ENCODE results near the gene ABLIM3. TPM values are rescaled to one million over a fixed set of nuclear protein-coding genes. Genes with fewer than 3 reads are reported as not detected.

ABLIM3 gene
- total RNA-seq, 2 experiments from 2014 or later: not detected

GRCh38 chr5:149174847-149175234 lies 33.5 kb downstream of the ABLIM3 start:
- POLR2A ChIA-PET: interaction anchor here (0.7 kb wide), 1 partner anchor 952 kb away, joined by 3 read pairs; no protein-coding TSS in a partner anchor
- Histone ChIP-seq H3K4me3 (ENCODE audit: low read depth, low read length, poor library complexity, severe bottlenecking) (no peak overlapping the region), H3K9me2 (ENCODE audit: insufficient read depth, low read length) (no peaks in the 10 kb centered on the region), H3K9me3 (ENCODE audit: low read length) (no peaks in the 10 kb centered on the region), H3K4me2 (ENCODE audit: low read length) (no peak overlapping the region), H4K20me1 (ENCODE audit: insufficient read depth, low read length) (no peaks in the 10 kb centered on the region), H3K79me2 (ENCODE audit: insufficient read depth, low read depth, low read length) (no peaks in the 10 kb centered on the region), H2AFZ (ENCODE audit: low read length) (no peak overlapping the region), H3K27ac (ENCODE audit: low read depth, low read length, poor library complexity, severe bottlenecking) (no peak overlapping the region), H3K36me3 (ENCODE audit: insufficient read depth, low read length) (no peaks in the 10 kb centered on the region), H3K4me1 (ENCODE audit: insufficient read depth, low read length, poor library complexity, severe bottlenecking) (no peaks in the 10 kb centered on the region)
- CTCF ChIA-PET (ENCODE audit: unreplicated experiment): no interaction called here
- no TSS peak for BruUV-seq (replicated peaks)
- TF ChIP-seq, protein P1, sequence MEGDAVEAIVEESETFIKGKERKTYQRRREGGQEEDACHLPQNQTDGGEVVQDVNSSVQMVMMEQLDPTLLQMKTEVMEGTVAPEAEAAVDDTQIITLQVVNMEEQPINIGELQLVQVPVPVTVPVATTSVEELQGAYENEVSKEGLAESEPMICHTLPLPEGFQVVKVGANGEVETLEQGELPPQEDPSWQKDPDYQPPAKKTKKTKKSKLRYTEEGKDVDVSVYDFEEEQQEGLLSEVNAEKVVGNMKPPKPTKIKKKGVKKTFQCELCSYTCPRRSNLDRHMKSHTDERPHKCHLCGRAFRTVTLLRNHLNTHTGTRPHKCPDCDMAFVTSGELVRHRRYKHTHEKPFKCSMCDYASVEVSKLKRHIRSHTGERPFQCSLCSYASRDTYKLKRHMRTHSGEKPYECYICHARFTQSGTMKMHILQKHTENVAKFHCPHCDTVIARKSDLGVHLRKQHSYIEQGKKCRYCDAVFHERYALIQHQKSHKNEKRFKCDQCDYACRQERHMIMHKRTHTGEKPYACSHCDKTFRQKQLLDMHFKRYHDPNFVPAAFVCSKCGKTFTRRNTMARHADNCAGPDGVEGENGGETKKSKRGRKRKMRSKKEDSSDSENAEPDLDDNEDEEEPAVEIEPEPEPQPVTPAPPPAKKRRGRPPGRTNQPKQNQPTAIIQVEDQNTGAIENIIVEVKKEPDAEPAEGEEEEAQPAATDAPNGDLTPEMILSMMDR (conservative IDR thresholded peaks at IDR 0.05; ENCODE audit: low read length): no peak
- TF ChIP-seq EZH2phosphoT487 (IDR thresholded peaks at IDR 0.05; ENCODE audit: borderline replicate concordance, low read depth, low read length): no peak
- intact Hi-C loops (cut with micrococcal nuclease; ENCODE audit: unreplicated experiment): no loop called here
- DNase-seq (ENCODE audit: low spot score): no peak

DNA sequence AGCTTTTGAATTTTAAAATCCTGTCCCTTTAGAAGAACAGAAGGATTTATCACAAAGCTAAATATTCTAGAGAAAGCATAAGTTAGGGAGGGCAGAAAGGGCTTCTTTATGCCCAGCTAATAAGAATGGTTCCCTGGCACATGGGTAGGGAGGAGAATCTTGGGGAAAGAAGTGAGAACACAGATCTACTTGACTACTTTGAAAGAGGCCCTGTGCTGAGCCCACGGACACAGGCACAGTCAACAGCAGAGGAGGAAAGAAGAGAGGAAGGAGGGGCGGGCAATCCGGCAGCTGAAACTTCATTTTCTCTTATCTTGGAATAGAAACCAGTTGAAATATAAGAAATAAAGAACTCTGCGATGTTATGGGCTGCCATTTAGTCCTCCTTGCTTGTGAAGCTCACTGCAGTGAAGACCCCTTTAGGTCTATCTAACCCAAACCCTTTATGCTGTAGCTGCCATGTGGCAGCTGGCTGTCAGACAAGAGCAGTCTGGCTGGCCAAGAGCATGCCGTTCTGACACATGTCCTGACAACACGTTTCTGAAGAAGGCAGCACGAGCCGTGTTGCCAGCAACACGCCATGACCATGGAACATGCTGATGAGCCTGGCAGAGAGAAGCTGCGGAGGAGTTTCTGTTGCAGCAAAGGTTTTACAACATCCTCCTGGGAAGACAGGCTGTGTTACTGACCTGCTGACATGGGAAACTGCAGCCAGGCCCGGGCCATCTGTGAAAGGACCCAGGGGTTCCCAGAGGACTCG lies 34.2 kb downstream of the ABLIM3 start:
- Histone ChIP-seq H3K4me2 (ENCODE audit: low read length) (no peak overlapping the region), H3K27ac (ENCODE audit: low read depth, low read length, poor library complexity, severe bottlenecking) (no peak overlapping the region), H4K20me1 (ENCODE audit: insufficient read depth, low read length) (no peaks in the 10 kb centered on the region), H3K79me2 (ENCODE audit: insufficient read depth, low read depth, low read length) (no peaks in the 10 kb centered on the region), H3K4me3 (ENCODE audit: low read depth, low read length, poor library complexity, severe bottlenecking) (no peak overlapping the region), H3K9me3 (ENCODE audit: low read length) (no peaks in the 10 kb centered on the region), H3K4me1 (ENCODE audit: insufficient read depth, low read length, poor library complexity, severe bottlenecking) (no peaks in the 10 kb centered on the region), H3K9me2 (ENCODE audit: insufficient read depth, low read length) (no peaks in the 10 kb centered on the region), H2AFZ (ENCODE audit: low read length) (no peak overlapping the region), H3K36me3 (ENCODE audit: insufficient read depth, low read length) (no peaks in the 10 kb centered on the region)
- CTCF ChIA-PET (ENCODE audit: unreplicated experiment): no interaction called here
- POLR2A ChIA-PET: interaction anchor here (0.7 kb wide), 1 partner anchor 953 kb away, joined by 3 read pairs; no protein-coding TSS in a partner anchor
- TF ChIP-seq, protein P1 (conservative IDR thresholded peaks at IDR 0.05; ENCODE audit: low read length): no peak
- TF ChIP-seq EZH2phosphoT487 (IDR thresholded peaks at IDR 0.05; ENCODE audit: borderline replicate concordance, low read depth, low read length): no peak
- no peak for DNase-seq (ENCODE audit: low spot score)
- no TSS peak for BruUV-seq (replicated peaks)
- intact Hi-C loops (cut with micrococcal nuclease; ENCODE audit: unreplicated experiment): no loop called here

DNA sequence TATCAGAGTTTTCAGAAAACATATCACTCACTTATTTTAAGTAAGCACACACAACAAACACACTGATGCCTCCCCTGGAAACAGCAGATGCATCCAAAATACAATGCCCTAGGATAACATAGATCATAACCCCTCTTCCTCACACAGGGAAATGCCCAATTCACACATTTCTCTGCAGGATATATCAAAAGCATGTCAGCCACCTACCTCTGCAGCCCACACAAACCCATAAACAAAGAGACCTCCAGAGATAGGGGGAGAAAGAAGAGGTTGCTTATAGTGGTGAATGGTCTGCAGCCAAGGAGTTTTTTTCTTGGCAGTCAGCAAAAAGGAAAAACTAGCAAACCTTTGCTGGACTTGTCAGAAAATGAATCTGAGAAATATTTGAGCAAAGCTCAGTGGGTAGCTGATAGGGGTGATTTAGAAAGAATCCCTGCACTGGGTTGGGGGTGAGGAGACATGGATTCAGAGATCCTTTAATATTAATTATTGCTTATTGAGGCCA lies 36.1 kb downstream of the ABLIM3 start:
- H2AFZ ChIP-seq (ENCODE audit: low read length): no peak overlapping the region
- H3K9me3 ChIP-seq (ENCODE audit: low read length): no peaks in the 10 kb centered on the region
- DNase-seq (ENCODE audit: low spot score): no peak
- TF ChIP-seq EZH2phosphoT487 (IDR thresholded peaks at IDR 0.05; ENCODE audit: borderline replicate concordance, low read depth, low read length): no peak
- TF ChIP-seq, protein P1 (conservative IDR thresholded peaks at IDR 0.05; ENCODE audit: low read length): no peak
- POLR2A ChIA-PET: no interaction called here
- intact Hi-C loops (cut with micrococcal nuclease; ENCODE audit: unreplicated experiment): no loop called here
- no peak overlapping the region for H3K4me2 ChIP-seq (ENCODE audit: low read length)
- H3K36me3 ChIP-seq (ENCODE audit: insufficient read depth, low read length): no peaks in the 10 kb centered on the region
- CTCF ChIA-PET (ENCODE audit: unreplicated experiment): no interaction called here
- H3K79me2 ChIP-seq (ENCODE audit: insufficient read depth, low read depth, low read length): no peaks in the 10 kb centered on the region
- no TSS peak for BruUV-seq (replicated peaks)
- H3K4me3 ChIP-seq (ENCODE audit: low read depth, low read length, poor library complexity, severe bottlenecking): no peak overlapping the region
- H4K20me1 ChIP-seq (ENCODE audit: insufficient read depth, low read length): no peaks in the 10 kb centered on the region
- no peak overlapping the region for H3K27ac ChIP-seq (ENCODE audit: low read depth, low read length, poor library complexity, severe bottlenecking)
- H3K4me1 ChIP-seq (ENCODE audit: insufficient read depth, low read length, poor library complexity, severe bottlenecking): no peaks in the 10 kb centered on the region
- no peaks in the 10 kb centered on the region for H3K9me2 ChIP-seq (ENCODE audit: insufficient read depth, low read length)

Data from OCI-LY7 (cell line).